Fibroblast of villous mesenchyme (primary cell): ENCODE measurements around the gene KISS1. TPM values are rescaled to one million over a fixed set of nuclear protein-coding genes. Genes with fewer than 3 reads are reported as not detected.

ENCODE experiments used
- DNase-seq: peaks from one replicate; pipeline ENCODE4 v3.0.0-alpha.2; 2010; ENCODE audit warnings: low read depth
- H3K4me3 ChIP-seq: 2 replicates; pipeline ENCODE4 v1.5.1; 2011; ENCODE audit warnings: low read depth, mild to moderate bottlenecking, low read length
- CTCF ChIP-seq: IDR thresholded peaks from 2 replicates; pipeline ENCODE4 v1.5.1; 2012; ENCODE audit warnings: low read depth, mild to moderate bottlenecking, low read length; ENCODE audit not compliant: insufficient read depth
- total RNA-seq: library from RNA; depleted of rRNA; stranded (reverse); fragments of >200 nt; gene quantifications from 2 replicates; pipeline ENCODE4 v1.2.3, GENCODE V29; 2012

Gene KISS1
- total RNA-seq, 1 donor, result 5.6 TPM

- H3K4me3 ChIP-seq, result no peak overlapping the region
- no peak for DNase-seq
- no peak for TF ChIP-seq CTCF
Measured at GRCh38 chr1:204161609-204162493, 34.4 kb downstream of the KISS1 start.

GRCh38 chr1:204157962-204158361, 38.3 kb downstream of the KISS1 start:
- DNase-seq, result no peak
- H3K4me3 ChIP-seq, result no peak overlapping the region
- no peak for TF ChIP-seq CTCF

- TF ChIP-seq CTCF, result no peak
- no peak for DNase-seq
- no peak overlapping the region for H3K4me3 ChIP-seq
Measured at GRCh38 chr1:204155881-204156280, 40.4 kb downstream of the KISS1 start.

GRCh38 chr1:204154568-204155255, 41.6 kb downstream of the KISS1 start:
- no peak for DNase-seq
- TF ChIP-seq CTCF, result no peak
- no peak overlapping the region for H3K4me3 ChIP-seq

GRCh38 chr1:204153667-204154066, 42.6 kb downstream of the KISS1 start:
- no peak for DNase-seq
- TF ChIP-seq CTCF, result no peak
- H3K4me3 ChIP-seq, result no peak overlapping the region

- no peak for DNase-seq
- peak overlapping the region; percentile 67 for H3K4me3 ChIP-seq
- no peak for TF ChIP-seq CTCF
Measured at GRCh38 chr1:204152310-204153044, 43.8 kb downstream of the KISS1 start.
